ENCODE measurements around the gene PIP5K1C. TPM values are rescaled to one million over a fixed set of nuclear protein-coding genes. Genes with fewer than 3 reads are reported as not detected.

PIP5K1C gene
- total RNA-seq, 1 experiment from 2014 or later, result 35.5 TPM

DNA sequence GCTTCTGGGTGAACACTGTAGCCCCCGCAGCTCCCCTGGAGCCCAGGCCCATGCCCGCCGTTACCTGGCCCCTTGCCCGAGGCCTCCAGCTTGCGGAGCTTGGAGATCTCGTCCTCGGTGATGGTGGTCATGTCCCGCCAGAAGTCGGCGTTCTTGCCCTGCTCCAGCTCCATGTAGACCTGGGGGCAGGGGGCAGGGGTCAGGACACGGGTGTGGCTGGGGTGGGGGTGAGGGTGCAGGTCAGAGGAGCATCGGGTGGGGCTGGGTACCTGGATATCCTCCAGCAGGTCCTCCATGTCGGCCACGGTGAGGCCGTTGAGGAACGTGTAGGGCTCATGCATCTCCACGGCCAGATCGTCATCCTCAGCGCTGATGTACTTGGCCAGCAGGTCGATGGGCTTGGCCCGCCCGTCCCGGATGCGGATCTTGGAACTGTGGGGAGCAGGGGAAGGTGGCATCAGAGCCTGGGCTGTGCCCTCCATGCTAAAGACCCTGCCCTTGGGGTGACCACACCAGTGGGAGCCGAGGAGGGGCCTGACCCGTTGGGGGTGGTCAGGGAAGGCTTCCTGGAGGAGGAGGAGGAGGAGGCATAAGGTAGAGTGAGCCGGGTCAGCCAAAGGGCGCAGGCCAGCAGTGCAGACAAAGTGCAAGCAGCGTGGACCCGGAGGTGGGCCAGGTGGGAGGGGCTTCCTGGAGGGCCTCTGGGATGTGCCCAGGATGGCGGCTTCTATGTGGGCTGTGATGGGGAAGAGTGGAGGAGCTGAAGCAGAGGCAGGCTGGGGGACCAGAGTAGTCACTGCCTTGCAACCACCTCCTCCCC is 81.2 kb downstream of the PIP5K1C start:
- ChIA-PET CTCF (no interaction called here), POLR2A (ENCODE audit: low non-redundant PET) (no interaction called here)
- Histone ChIP-seq H3K27ac (ENCODE audit: low read depth, low read length, poor library complexity, severe bottlenecking) (no peak overlapping the region), H3K4me3 (ENCODE audit: low read depth, low read length, poor library complexity, severe bottlenecking) (no peak overlapping the region), H3K4me1 (ENCODE audit: insufficient read depth, low read length, poor library complexity, severe bottlenecking) (no peaks in the 10 kb centered on the region), H3K36me3 (ENCODE audit: insufficient read depth, low read length, poor library complexity, severe bottlenecking) (peaks cover 2% of the 10 kb centered on the region), H3K27me3 (replicated peaks; ENCODE audit: insufficient read depth, low read depth, low read length, poor library complexity) (no peaks in the 10 kb centered on the region), H3K9me3 (ENCODE audit: low read depth, low read length, poor library complexity, severe bottlenecking) (no peaks in the 10 kb centered on the region)
- no TSS peak for BruUV-seq (replicated peaks)
- intact Hi-C loops (cut with micrococcal nuclease; ENCODE audit: unreplicated experiment), result loop anchor here (2.0 to 5.0 kb wide), 2 partner anchors 32 to 292 kb away; no protein-coding TSS in a partner anchor
- TF ChIP-seq, protein P1, sequence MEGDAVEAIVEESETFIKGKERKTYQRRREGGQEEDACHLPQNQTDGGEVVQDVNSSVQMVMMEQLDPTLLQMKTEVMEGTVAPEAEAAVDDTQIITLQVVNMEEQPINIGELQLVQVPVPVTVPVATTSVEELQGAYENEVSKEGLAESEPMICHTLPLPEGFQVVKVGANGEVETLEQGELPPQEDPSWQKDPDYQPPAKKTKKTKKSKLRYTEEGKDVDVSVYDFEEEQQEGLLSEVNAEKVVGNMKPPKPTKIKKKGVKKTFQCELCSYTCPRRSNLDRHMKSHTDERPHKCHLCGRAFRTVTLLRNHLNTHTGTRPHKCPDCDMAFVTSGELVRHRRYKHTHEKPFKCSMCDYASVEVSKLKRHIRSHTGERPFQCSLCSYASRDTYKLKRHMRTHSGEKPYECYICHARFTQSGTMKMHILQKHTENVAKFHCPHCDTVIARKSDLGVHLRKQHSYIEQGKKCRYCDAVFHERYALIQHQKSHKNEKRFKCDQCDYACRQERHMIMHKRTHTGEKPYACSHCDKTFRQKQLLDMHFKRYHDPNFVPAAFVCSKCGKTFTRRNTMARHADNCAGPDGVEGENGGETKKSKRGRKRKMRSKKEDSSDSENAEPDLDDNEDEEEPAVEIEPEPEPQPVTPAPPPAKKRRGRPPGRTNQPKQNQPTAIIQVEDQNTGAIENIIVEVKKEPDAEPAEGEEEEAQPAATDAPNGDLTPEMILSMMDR (conservative IDR thresholded peaks at IDR 0.05; ENCODE audit: low read depth, low read length), result peak; percentile 15; the same call in 1 of the 2 replicates
- TF ChIP-seq EZH2 (IDR thresholded peaks at IDR 0.05; ENCODE audit: borderline replicate concordance, low read depth, low read length, poor library complexity, severe bottlenecking), result no peak
- no peak for DNase-seq (ENCODE audit: low spot score)

DNA sequence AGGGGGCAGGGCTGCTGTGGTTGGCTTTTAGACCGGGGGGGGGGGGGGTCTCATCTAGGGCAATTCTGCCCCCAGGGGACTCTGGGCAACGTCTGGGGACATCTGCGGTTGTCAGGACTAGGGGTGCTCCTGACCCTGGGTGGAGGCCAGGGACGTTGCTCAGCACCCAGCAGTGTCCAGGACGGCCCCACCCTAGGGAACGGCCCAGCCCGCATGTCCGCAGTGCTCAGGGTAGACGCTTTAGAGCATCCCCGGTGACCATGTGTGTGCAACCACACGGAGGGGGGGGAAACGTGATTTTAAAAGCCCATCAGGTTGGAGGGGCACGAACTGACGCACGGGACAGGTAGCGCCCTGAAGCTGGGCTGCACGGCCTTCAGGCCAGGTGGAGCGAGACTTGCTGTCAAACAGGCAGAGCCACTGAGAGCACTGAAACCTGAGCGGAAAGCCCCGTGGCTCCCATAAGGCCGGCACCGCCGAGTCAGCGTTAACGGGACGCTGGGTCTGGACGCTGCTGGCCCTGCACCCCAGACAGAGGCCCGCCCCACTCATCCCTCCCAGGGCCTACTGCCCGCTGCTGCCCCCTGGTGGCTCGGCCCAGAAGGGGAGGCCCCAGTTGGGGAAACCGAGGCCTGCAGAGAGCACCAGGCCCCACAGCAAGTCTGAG is 82.0 kb downstream of the PIP5K1C start:
- no peaks in the 10 kb centered on the region for H3K4me1 ChIP-seq (ENCODE audit: insufficient read depth, low read length, poor library complexity, severe bottlenecking)
- POLR2A ChIA-PET (ENCODE audit: low non-redundant PET), result no interaction called here
- TF ChIP-seq, protein P1 (conservative IDR thresholded peaks at IDR 0.05; ENCODE audit: low read depth, low read length), result peak; percentile 95
- TF ChIP-seq EZH2 (IDR thresholded peaks at IDR 0.05; ENCODE audit: borderline replicate concordance, low read depth, low read length, poor library complexity, severe bottlenecking), result no peak
- H3K36me3 ChIP-seq (ENCODE audit: insufficient read depth, low read length, poor library complexity, severe bottlenecking), result peaks cover 2% of the 10 kb centered on the region
- no peak overlapping the region for H3K4me3 ChIP-seq (ENCODE audit: low read depth, low read length, poor library complexity, severe bottlenecking)
- no peak overlapping the region for H3K27ac ChIP-seq (ENCODE audit: low read depth, low read length, poor library complexity, severe bottlenecking)
- CTCF ChIA-PET, result no interaction called here
- no TSS peak for BruUV-seq (replicated peaks)
- intact Hi-C loops (cut with micrococcal nuclease; ENCODE audit: unreplicated experiment), result loop anchor here (2.0 to 5.0 kb wide), 2 partner anchors 31 to 291 kb away; no protein-coding TSS in a partner anchor
- no peaks in the 10 kb centered on the region for H3K27me3 ChIP-seq (replicated peaks; ENCODE audit: insufficient read depth, low read depth, low read length, poor library complexity)
- peak; percentile 66 for DNase-seq (ENCODE audit: low spot score)
- H3K9me3 ChIP-seq (ENCODE audit: low read depth, low read length, poor library complexity, severe bottlenecking), result no peaks in the 10 kb centered on the region

DNA sequence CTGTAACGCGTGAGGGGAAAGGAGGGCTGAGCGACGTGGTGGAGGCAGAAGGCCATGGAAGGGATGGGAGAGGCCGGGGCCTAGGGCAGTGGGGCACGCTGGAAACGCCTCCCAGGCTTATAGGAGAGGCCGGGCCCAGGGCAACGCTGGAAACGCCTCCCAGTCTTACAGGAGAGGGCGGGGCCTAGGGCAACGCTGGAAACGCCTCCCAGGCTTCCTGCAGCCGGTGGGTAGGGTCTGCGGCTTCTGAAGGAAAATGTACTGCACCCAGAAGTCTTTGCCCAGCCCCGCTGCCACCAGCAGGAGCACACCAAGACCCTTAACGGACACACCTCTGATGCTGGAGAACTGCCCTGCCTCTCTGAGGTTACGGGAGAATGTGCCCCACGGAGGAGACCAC is 82.8 kb downstream of the PIP5K1C start:
- Histone ChIP-seq H3K36me3 (ENCODE audit: insufficient read depth, low read length, poor library complexity, severe bottlenecking) (peaks cover 2% of the 10 kb centered on the region), H3K27ac (ENCODE audit: low read depth, low read length, poor library complexity, severe bottlenecking) (no peak overlapping the region), H3K4me3 (ENCODE audit: low read depth, low read length, poor library complexity, severe bottlenecking) (no peak overlapping the region), H3K27me3 (replicated peaks; ENCODE audit: insufficient read depth, low read depth, low read length, poor library complexity) (no peaks in the 10 kb centered on the region), H3K9me3 (ENCODE audit: low read depth, low read length, poor library complexity, severe bottlenecking) (no peaks in the 10 kb centered on the region), H3K4me1 (ENCODE audit: insufficient read depth, low read length, poor library complexity, severe bottlenecking) (no peaks in the 10 kb centered on the region)
- TF ChIP-seq EZH2 (IDR thresholded peaks at IDR 0.05; ENCODE audit: borderline replicate concordance, low read depth, low read length, poor library complexity, severe bottlenecking), result no peak
- TF ChIP-seq, protein P1 (conservative IDR thresholded peaks at IDR 0.05; ENCODE audit: low read depth, low read length), result no peak
- intact Hi-C loops (cut with micrococcal nuclease; ENCODE audit: unreplicated experiment), result loop anchor here (5.0 kb wide), 1 partner anchor 290 kb away; no protein-coding TSS in a partner anchor
- BruUV-seq (replicated peaks), result no TSS peak
- no peak for DNase-seq (ENCODE audit: low spot score)
- CTCF ChIA-PET, result no interaction called here
- POLR2A ChIA-PET (ENCODE audit: low non-redundant PET), result no interaction called here
